ENCODE data around the gene PDIA3. TPM values are rescaled to one million over a fixed set of nuclear protein-coding genes. Genes with fewer than 3 reads are reported as not detected.

PDIA3 gene
- total and polyA plus RNA-seq, 2 of the 13 experiments (the other 11 are each of a cell fraction or from before 2014, with no cell fraction given), result 238 to 433 TPM

DNA sequence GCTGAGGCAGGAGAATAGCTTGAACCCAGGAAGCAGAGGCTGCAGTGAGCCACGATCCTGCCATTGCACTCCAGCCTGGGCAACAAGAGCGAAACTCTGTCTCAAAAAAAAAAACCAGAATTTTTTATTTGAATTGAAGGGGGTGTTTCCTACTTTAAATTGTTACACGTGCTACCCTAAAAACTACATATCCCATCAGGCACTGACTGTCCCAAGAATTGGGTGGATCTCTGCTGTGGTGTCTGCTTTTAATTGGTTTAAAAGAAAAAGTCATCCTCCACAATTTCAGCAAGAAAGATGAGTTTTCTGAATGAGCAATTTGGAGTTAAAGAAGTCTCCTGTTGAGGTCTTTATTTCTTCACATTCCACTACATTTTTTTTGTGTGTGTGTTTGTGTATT lies 2.1 kb downstream of the PDIA3 start:
- no peak for DNase-seq (ENCODE audit: low spot score)
- ATAC-seq, result no peak
- H3K79me2 ChIP-seq (ENCODE audit: insufficient read depth, low read length), result peaks cover 64% of the 10 kb centered on the region
- H3K4me2 ChIP-seq (ENCODE audit: low read depth, low read length), result peak overlapping the region; percentile 70
- ChIA-PET CTCF (ENCODE audit: low intra/inter-chr PET ratio, low total read pairs) (no interaction called here), POLR2A (no interaction called here)
- H4K20me1 ChIP-seq (ENCODE audit: insufficient read depth, low read length), result peaks cover 37% of the 10 kb centered on the region
- no peaks in the 10 kb centered on the region; a peak in 1 of 5 replicates for H3K27me3 ChIP-seq (ENCODE audit: control insufficient read depth in 1 of 2, insufficient read depth in 2 of 2, low read length in 2 of 2)
- H3K9ac ChIP-seq (ENCODE audit: insufficient read depth, low read depth, low read length), result 0 out of 2 replicates have a peak overlapping the region, but pooled peaks have one; percentile 22
- intact Hi-C loops (cut with micrococcal nuclease; ENCODE audit: unreplicated experiment), result no loop called here
- H3K4me1 ChIP-seq (ENCODE audit: insufficient read depth, low read length), result peaks cover 47% of the 10 kb centered on the region
- TF ChIP-seq ZNF768 (CRISPR knock-in tag; IDR thresholded peaks at IDR 0.05) (no peak), SOX13 (IDR thresholded peaks at IDR 0.05) (no peak), SOX13 (CRISPR knock-in tag; conservative IDR thresholded peaks at IDR 0.05 in 1 of 2, IDR thresholded peaks at IDR 0.05 in 1 of 2) (no peak), ZFAT (CRISPR knock-in tag; conservative IDR thresholded peaks at IDR 0.05) (no peak), ZNF30 (CRISPR knock-in tag; IDR thresholded peaks at IDR 0.05) (no peak), ELF4 (CRISPR knock-in tag; IDR thresholded peaks at IDR 0.05; ENCODE audit: borderline replicate concordance) (no peak), THAP11 (CRISPR knock-in tag; IDR thresholded peaks at IDR 0.05) (peak; percentile 72)
- in situ Hi-C loops (cut with HindIII; ENCODE audit: extremely low pct_ligation_motif_present, low pct_unique_long_range_greater_than_20kb), result no loop called here
- FAIRE-seq, result no peak
- H3K9me3 ChIP-seq (ENCODE audit: low read length), result no peaks in the 10 kb centered on the region
- H3K36me3 ChIP-seq (replicated peaks in 1 of 2; ENCODE audit: control insufficient read depth in 1 of 2, insufficient read depth in 2 of 2, low read length in 2 of 2), result peaks cover 0 to 24% of the 10 kb centered on the region in 2 experiments; a peak in 3 of 5 replicates
- BruUV-seq (replicated peaks), result no TSS peak
- WGBS (ENCODE audit: low lambda C conversion rate), result 71% methylated on average over 3 of the region's 3 CpGs
- peak overlapping the region in 2 of 3 experiments; percentile 21 to 85; a peak in 4 of 6 replicates for H3K4me3 ChIP-seq (replicated peaks in 1 of 3; ENCODE audit: insufficient read depth in 1 of 3, low read depth in 2 of 3, low read length in 3 of 3)
- no peak overlapping the region for H3K27ac ChIP-seq (ENCODE audit: extremely low read length, insufficient read depth, low read length)
- no peak overlapping the region for H2AFZ ChIP-seq (ENCODE audit: low read length)

DNA sequence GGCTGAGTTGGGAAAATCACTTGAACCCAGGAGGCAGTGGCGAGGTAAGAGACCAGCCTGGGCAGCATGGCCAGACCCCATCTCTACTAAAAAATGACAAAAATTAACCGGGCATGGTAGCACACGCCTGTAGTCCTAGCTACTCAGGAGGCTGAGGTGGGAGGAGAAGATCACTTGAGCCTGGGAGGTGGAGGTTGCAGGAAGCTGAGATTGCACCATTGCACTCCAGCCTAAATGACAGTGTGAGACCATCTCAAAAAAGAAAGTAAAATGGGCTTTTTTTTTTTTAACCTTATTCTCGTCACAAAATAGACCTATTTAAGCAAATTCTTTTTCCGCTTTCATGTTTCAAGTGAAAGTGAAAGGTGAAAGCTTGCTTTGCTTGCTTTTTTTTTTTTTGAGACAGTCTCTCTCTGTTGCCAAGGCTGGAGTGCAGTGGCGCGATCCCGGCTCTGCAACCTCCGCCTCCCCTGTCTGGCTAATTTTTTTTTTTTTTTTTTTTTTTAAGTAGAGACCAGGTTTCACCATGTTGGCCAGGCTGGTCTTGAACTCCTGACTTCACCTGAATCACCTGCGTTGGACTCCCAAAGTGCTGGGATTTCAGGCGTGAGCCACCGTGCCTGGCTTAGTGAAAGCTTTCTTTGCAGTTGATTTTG lies 3.6 kb downstream of the PDIA3 start:
- WGBS (ENCODE audit: low lambda C conversion rate), result 88% methylated on average over 12 of the region's 12 CpGs
- ATAC-seq (no peak), DNase-seq (ENCODE audit: low spot score) (no peak), FAIRE-seq (no peak)
- CTCF ChIA-PET (ENCODE audit: low intra/inter-chr PET ratio, low total read pairs), result no interaction called here
- in situ Hi-C loops (cut with HindIII; ENCODE audit: extremely low pct_ligation_motif_present, low pct_unique_long_range_greater_than_20kb) (loop anchor here (25.0 kb wide), 1 partner anchor 313 kb away; no protein-coding TSS in a partner anchor), intact Hi-C loops (cut with micrococcal nuclease; ENCODE audit: unreplicated experiment) (no loop called here)
- TF ChIP-seq NCOA2 (CRISPR knock-in tag; IDR thresholded peaks at IDR 0.05) (no peak), ZBTB38 (CRISPR knock-in tag; IDR thresholded peaks at IDR 0.05) (0 out of 2 replicates have a peak, but pooled peaks have one; percentile 14)
- Histone ChIP-seq H3K9me3 (ENCODE audit: low read length) (no peaks in the 10 kb centered on the region), H3K4me3 (replicated peaks in 1 of 3; ENCODE audit: insufficient read depth in 1 of 3, low read depth in 2 of 3, low read length in 3 of 3) (peak overlapping the region in 1 of 3 experiments; percentile 4; a peak in 1 of 6 replicates), H3K27ac (ENCODE audit: extremely low read length, insufficient read depth, low read length) (no peak overlapping the region), H3K36me3 (replicated peaks in 1 of 2; ENCODE audit: control insufficient read depth in 1 of 2, insufficient read depth in 2 of 2, low read length in 2 of 2) (peaks cover 5 to 36% of the 10 kb centered on the region in 2 experiments; a peak in 4 of 5 replicates), H2AFZ (ENCODE audit: low read length) (no peak overlapping the region), H3K79me2 (ENCODE audit: insufficient read depth, low read length) (peaks cover 76% of the 10 kb centered on the region), H3K4me2 (ENCODE audit: low read depth, low read length) (peak overlapping the region; percentile 53), H3K4me1 (ENCODE audit: insufficient read depth, low read length) (peaks cover 47% of the 10 kb centered on the region), H3K27me3 (ENCODE audit: control insufficient read depth in 1 of 2, insufficient read depth in 2 of 2, low read length in 2 of 2) (no peaks in the 10 kb centered on the region; a peak in 1 of 5 replicates), H4K20me1 (ENCODE audit: insufficient read depth, low read length) (peaks cover 45% of the 10 kb centered on the region), H3K9ac (ENCODE audit: insufficient read depth, low read depth, low read length) (no peak overlapping the region)
- POLR2A ChIA-PET, result no interaction called here
- no TSS peak for BruUV-seq (replicated peaks)

Data from HepG2 (cell line).